Measurements from ENCODE around the gene TAF5L.

GRCh38 chr1:229585338-229585737, 40.6 kb downstream of the TAF5L start:
- TF ChIP-seq CTCF (IDR thresholded peaks at IDR 0.05) = no peak
- TF ChIP-seq POLR2A (IDR thresholded peaks at IDR 0.05) = no peak
- no peak for TF ChIP-seq POLR2AphosphoS5 (IDR thresholded peaks at IDR 0.05; ENCODE audit: insufficient read depth in 1 of 2, low read depth in 1 of 2)

Data from vagina (tissue), 2 donors.